Ureter (tissue), 1 donor: Measurements from ENCODE around the gene CXXC4. TPM values are rescaled to one million over a fixed set of nuclear protein-coding genes. Genes with fewer than 3 reads are reported as not detected.

Experiments
- DNase-seq: peaks from one replicate; pipeline ENCODE4 v3.0.0-alpha.2; 2020; ENCODE audit warnings: low spot score
- total RNA-seq: library from RNA; stranded (reverse); gene quantifications from one replicate; pipeline ENCODE4 v1.2.4, GENCODE V29; 2023
- donor health status: DM: yes; HTN: yes; CAD: no.

The CXXC4 gene
- total RNA-seq, 1 donor from 2014 or later: 1.4 TPM

GRCh38 chr4:104489731-104490095 lies 5.0 kb downstream of the CXXC4 start:
- DNase-seq: no peak

GRCh38 chr4:104488151-104488550 lies 6.5 kb downstream of the CXXC4 start:
- DNase-seq: no peak

DNA sequence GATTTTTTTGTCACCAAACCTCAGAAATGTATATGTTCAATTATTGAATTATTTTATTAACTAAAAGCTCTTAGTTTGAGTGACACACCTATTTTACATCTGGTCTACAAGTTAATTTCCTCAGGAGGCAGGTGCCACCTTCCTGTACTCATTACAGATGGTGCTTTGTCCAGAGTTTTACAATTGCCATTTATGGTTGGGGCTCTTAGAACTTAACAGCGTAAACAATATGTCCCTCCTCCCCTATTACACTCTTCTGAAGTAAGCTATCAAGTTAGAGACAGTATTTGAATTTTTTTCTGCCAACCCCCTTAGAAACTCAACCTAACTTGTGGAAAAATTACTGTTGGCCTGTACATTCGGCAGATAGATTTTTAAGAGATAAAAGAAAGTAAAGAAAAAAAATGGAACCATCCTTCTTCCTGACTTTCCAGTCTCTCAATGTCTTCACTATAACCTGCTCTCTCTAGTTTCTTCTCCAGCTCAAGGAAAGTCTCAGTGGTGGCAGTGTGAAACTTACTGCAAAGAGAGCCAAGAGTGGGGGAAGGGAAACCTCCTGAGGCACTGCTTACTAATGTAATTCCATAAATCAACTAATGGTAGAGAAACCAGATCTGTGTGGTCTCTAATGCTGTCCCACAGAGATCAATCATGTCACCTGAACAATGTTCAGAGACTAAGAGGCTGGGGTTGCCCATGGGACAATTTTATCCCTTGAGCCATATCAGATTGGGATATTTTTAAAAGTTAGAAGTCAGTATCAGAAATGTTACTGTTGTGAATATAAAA lies 7.8 kb downstream of the CXXC4 start:
- DNase-seq: no peak

DNA sequence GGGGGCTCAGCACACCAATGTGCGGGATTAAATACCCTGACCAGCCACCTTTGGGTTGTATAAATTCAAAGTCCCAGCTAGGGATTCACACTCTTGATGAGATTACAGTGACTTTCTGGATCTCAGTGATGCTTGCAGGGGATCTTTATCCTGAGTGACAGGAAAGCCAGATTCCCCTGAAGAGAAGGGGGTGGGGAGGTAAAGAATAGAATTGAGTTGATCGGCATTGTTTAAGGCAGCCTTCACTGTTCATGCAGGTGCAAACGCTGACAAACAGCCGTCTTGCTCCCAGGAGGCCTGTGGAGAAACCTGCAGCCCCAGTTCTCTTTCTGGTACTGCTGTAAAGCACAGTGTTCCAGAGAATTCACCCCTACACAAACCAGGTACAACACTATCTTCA lies 19.0 kb downstream of the CXXC4 start:
- no peak for DNase-seq

DNA sequence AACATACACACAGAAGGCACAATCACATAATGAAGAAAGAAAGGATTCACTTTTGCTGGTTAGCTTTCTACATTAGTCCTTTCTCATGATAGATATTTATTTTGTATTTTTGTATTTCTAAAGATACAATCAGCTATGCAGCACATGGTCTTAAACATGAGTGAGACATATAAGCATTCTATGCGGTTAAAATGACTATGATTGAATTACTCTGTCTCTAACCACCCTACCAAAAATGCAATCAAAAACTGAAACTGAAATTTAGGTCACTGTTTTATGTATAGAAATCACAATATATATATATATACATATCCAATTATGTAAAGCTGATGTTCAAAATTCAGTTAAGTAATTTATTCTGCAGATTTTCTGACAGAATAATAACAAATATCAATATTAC lies 21.9 kb downstream of the CXXC4 start:
- DNase-seq: no peak

DNA sequence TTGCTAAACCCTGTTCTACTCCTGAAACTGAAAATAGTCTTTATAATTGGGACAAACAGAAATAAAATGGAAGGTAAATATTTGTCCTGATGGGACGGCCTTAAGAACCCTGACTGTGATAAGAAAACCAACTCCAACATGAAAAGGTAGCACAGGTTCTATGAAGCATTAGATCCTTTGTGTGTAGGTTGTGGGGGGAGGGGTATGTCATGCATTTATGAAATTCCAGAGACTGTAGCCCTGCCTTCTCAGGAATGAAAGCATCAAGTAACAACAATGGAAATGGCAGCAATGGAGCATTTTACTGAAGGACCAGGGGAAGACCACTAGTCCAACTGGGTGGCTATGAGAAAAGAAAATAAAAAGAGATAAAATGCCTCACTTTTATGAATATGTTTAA lies 23.9 kb downstream of the CXXC4 start:
- no peak for DNase-seq

DNA sequence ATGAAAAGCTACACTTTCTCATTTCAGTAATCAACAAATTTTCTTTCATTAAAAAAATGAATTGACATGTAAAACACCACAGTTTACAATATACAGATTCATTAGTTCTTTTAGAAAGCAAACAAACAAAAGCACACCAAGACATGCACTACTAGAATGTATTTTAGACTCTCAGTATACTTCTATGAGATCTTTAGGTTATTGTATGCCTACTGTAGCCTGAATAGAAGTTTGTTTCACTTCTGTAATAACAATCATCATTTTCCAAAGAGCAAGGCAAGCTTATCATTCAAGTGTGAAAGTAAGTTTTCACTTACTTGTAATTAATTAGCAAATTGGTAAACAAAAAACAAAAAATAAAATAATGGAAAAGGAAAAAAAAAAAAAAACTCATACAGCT lies 24.9 kb downstream of the CXXC4 start:
- no peak for DNase-seq

DNA sequence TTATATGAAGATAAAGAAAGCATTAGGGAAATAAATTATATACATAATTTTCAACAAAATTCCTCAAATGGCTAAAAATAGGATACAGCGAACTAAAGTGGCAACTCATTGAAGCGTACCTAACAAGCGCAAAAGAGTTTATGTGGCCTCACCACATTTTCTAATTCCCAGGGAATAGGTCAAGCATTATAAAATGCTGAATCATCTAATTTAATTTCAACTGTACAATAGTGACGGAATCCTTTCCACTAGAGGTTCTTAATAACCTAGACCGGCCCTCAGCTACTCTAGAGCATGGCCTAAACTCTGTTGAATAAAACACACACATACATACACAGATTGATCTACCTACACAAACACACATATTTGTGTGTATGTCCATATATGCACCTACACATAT lies 29.1 kb downstream of the CXXC4 start:
- DNase-seq: no peak

GRCh38 chr4:104465201-104465600 lies 29.5 kb downstream of the CXXC4 start:
- no peak for DNase-seq

- DNase-seq: no peak
Observed at GRCh38 chr4:104462641-104463040, 32.1 kb downstream of the CXXC4 start.

DNA sequence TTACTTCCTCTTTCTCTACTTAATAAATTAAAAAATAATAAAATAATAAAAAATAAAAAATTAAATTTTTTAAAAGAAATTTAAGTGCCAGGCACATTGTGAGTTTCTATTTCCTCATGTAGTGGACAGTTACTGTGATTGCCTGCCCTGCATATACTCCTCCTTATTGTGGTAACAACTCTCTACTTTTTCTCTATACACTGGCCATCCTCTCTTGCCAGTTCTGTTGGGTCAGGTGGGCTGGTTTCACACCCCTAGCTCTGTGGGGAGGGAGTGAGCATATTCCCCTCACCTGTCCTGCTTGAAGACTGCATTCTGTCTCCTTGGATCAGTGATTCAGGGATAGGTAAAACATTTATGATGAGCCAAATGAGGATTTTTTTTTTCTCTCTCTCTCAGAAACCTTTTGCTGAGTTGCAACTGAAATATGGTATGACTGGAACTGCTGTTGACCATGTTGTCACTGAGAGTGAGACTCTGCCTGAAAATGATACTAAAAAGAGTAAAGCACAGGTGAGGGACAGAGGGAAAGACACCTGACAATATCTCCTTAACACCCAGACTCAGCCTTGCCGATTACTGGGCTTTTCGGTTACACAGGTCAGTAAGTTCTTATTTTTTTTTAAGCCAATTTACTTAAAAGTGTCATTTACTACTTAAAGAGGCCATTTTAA lies 37.2 kb downstream of the CXXC4 start:
- no peak for DNase-seq

DNA sequence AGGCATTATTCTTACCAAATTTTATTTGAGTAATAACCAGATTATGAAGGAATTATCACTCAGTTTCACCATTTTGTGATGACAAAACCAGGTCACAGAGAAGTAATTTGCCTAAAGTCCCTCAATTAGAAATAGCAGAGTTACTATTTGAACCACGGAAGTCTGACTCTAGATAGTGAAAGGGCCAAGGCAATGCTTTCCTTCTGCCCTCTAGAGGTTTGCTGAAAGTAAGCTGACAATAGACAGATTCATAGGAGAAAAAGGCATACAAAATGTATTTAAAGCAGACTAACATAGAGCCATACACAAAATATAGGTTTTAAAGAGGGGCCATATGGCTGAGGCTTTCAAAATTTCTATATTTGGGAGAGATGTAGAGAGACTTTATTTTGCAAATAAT lies 43.1 kb downstream of the CXXC4 start:
- DNase-seq: no peak

DNA sequence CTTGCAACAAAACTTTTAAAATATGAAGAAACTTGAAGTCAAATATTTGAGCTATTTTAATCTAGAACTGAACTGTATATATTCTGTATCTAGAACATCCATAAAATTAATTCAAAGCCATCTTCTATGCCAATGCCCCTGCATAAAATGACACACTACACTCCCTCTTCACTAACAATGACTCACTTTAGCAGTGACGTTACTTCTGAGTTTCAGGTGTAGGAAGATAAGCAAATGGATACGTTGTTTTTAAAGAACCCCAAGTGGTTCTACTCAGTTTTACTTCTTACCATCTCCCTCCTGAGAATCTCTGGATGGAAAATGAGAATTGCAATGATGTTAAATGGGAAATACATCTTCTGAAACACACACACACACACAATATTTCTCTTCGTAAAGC lies 45.2 kb downstream of the CXXC4 start:
- DNase-seq: no peak

DNA sequence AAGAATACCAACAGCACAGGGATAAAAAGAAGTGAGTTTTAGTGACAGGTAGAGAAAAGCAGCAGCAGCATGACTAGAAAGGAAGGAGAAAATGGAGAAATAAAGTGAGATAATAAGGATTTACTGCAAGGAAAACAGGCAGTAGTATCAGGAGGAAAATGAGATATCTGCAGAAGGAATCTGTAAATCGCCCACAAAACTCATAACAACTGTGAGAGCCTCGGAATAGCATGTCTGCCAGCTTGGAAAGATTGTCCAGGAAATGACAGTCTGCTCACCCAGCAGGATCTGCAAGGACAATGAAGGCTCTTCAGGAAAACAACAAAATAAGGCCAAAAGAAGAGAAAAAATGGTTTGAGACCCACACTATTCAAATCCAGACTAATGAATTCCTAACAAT lies 47.4 kb downstream of the CXXC4 start:
- DNase-seq: no peak

DNA sequence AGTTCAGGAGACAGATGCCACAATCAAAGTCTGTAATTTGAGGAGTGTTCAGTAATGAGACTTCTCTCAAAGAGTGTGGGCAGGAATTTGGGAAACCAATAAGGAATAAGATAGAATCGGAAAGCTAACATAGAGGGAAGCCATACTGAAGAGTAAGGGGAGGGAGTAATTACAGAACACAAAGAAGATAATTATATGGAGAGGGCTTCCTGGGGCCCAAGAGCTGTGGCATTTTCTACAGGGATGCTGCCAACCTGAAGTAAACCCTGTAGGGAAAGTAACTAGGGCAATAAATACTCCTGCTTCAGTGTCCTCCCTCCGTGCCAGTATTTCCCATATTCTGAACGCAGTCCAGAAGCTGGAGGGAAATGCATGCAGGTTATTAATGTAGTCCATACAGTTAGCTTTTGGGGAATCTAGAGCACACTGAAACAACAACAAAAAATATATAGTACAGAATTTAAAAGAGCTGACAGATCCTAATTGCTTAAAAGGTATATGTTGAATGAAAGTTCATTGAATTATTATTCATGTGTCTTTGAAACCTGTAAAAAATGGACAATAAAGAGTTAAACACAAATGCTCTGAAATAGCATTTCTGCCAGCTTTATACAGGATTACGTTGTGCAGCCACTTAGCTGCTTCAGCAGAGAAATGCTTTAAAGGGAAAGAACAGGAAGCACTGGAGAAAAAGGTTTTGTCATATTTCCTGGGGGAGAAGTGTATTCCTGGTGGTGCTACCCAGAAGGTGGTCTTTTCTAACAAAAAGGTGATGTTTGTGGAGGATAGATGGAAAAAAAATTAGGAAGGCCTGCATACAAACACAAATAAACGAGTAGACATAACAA lies 48.0 kb downstream of the CXXC4 start:
- no peak for DNase-seq

GRCh38 chr4:104444685-104445084 lies 50.0 kb downstream of the CXXC4 start:
- DNase-seq: no peak

GRCh38 chr4:104436542-104436941 lies 58.2 kb downstream of the CXXC4 start:
- no peak for DNase-seq

GRCh38 chr4:104429150-104429741 lies 65.4 kb downstream of the CXXC4 start:
- DNase-seq: no peak

- DNase-seq: no peak
Observed at GRCh38 chr4:104425948-104426347, 68.7 kb downstream of the CXXC4 start.

DNA sequence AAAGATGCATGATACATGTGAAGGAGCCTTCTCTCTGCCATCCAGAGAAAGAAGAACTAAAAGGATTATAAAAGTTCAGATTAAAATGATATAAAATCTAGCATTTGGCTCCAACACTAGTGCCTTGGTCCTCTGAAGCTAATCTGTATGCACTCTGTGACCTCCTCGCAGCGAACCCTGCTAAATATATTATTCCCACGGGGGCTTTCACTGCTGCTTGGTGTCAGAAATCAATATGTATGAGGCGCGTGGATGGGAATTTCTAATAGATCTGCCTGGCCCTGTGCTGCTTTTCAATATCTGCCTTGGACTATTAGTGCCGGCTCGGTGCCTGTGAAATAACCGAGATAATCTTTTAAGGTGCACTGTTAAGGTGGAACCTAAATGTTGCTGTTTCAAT lies 69.7 kb downstream of the CXXC4 start:
- DNase-seq: no peak

- no peak for DNase-seq
Observed at GRCh38 chr4:104424475-104424941, 70.2 kb downstream of the CXXC4 start.

DNA sequence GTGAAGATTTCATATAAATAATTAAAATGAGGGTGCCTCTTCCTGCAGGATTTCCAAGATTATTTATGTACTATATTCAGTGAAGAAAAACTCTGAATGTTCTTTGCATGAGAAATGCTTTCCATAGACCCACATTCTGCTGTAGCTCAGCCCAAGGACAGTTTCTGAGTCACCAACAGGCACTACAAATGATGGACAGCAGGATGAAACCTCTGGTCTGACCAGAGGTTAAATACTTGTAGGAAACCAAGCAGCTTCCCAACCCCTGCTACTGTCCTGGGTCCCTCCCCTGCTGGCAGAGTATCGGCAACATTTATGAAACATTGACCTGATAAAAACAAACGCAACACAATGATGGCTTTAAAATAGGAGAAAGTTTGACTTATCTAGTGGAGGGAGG lies 73.1 kb downstream of the CXXC4 start:
- no peak for DNase-seq
